ENCODE data around the gene MID2. TPM values are rescaled to one million over a fixed set of nuclear protein-coding genes. Genes with fewer than 3 reads are reported as not detected.
"Not testable (repeated sequence)": the region's sequence is repeated elsewhere in the genome, so short reads cannot be mapped to it uniquely, and the experiment has no call there.

Gene MID2
- total RNA-seq, 1 donor from 2014 or later: 25.5 TPM

DNA sequence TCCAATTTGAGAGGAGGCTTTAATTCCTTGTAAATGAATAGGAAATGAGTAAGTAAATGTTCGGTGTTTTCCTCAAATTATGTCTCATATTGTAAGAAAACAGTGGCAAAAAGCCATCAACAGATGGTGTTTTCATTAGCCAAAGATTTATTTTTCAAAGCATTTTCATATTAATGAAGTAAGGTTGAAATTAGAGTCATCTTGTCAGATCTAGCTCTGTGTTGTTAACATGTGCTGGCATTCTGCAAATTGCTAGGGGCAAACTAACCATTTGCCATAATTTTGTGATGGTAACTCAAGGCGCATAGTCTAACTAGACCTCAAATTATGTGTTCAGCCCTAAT lies 24.7 kb downstream of the MID2 start:
- Histone ChIP-seq H3K9me3 (no peaks in the 10 kb centered on the region), H3K27ac (no peak overlapping the region), H3K4me3 (no peak overlapping the region), H3K27me3 (no peaks in the 10 kb centered on the region), H3K36me3 (no peaks in the 10 kb centered on the region), H3K4me1 (no peaks in the 10 kb centered on the region)
- TF ChIP-seq POLR2AphosphoS5 (IDR thresholded peaks at IDR 0.05; ENCODE audit: insufficient read depth in 1 of 2, low read depth in 1 of 2) (no peak), POLR2A (IDR thresholded peaks at IDR 0.05) (no peak)
- TF ChIP-seq, protein P1, sequence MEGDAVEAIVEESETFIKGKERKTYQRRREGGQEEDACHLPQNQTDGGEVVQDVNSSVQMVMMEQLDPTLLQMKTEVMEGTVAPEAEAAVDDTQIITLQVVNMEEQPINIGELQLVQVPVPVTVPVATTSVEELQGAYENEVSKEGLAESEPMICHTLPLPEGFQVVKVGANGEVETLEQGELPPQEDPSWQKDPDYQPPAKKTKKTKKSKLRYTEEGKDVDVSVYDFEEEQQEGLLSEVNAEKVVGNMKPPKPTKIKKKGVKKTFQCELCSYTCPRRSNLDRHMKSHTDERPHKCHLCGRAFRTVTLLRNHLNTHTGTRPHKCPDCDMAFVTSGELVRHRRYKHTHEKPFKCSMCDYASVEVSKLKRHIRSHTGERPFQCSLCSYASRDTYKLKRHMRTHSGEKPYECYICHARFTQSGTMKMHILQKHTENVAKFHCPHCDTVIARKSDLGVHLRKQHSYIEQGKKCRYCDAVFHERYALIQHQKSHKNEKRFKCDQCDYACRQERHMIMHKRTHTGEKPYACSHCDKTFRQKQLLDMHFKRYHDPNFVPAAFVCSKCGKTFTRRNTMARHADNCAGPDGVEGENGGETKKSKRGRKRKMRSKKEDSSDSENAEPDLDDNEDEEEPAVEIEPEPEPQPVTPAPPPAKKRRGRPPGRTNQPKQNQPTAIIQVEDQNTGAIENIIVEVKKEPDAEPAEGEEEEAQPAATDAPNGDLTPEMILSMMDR (IDR thresholded peaks at IDR 0.05): no peak
- DNase-seq (ENCODE audit: extremely low spot score in 2 of 2): no peak
- intact Hi-C loops (cut with DNase I): no loop called here

DNA sequence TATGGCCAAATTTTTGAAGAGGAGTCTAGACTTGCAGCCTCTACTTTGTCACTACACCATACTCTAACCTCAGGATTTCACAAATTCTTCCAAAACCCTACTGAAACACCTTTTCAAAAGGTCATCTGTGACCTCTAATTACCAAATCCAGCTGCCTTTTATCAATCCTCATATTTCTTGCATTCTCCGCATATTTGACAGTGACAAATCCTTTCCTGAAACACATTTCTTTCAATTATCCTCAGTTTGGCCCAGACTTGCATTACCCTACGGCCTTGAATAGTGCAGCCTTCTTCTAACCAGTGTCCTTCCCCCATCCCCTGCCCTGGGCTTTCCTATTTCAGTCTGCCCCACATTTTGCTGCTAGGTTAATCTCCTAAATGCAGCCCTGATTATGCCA lies 25.5 kb downstream of the MID2 start:
- H3K27ac ChIP-seq: no peak overlapping the region
- intact Hi-C loops (cut with DNase I): no loop called here
- H3K4me1 ChIP-seq: no peaks in the 10 kb centered on the region
- DNase-seq (ENCODE audit: extremely low spot score in 2 of 2): no peak
- TF ChIP-seq, protein P1 (IDR thresholded peaks at IDR 0.05): no peak
- TF ChIP-seq POLR2A (IDR thresholded peaks at IDR 0.05) (no peak), POLR2AphosphoS5 (IDR thresholded peaks at IDR 0.05; ENCODE audit: insufficient read depth in 1 of 2, low read depth in 1 of 2) (no peak)
- no peaks in the 10 kb centered on the region for H3K27me3 ChIP-seq
- no peaks in the 10 kb centered on the region for H3K36me3 ChIP-seq
- H3K4me3 ChIP-seq: no peak overlapping the region
- H3K9me3 ChIP-seq: no peaks in the 10 kb centered on the region

DNA sequence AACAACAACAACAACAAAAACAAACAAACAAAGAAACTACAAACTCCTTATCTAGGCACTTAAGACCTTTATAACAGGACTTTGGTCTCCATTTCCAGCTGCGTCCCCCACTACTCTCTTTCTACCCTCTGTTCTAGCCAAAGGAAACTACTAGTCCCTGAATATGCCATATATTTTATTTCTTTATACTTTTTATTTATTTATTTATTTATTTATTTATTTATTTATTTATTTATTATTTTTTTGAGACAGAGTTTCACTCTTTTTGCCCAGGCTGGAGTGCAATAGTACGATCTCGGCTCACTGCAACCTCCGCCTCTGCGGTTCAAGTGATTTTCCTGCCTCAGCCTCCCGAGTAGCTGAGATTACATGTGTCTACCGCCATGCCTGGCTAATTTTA lies 26.0 kb downstream of the MID2 start:
- H3K36me3 ChIP-seq; H3K4me3 ChIP-seq; DNase-seq (ENCODE audit: extremely low spot score in 2 of 2); H3K9me3 ChIP-seq; H3K27ac ChIP-seq; H3K4me1 ChIP-seq; intact Hi-C loops (cut with DNase I); H3K27me3 ChIP-seq: not testable (repeated sequence)

DNA sequence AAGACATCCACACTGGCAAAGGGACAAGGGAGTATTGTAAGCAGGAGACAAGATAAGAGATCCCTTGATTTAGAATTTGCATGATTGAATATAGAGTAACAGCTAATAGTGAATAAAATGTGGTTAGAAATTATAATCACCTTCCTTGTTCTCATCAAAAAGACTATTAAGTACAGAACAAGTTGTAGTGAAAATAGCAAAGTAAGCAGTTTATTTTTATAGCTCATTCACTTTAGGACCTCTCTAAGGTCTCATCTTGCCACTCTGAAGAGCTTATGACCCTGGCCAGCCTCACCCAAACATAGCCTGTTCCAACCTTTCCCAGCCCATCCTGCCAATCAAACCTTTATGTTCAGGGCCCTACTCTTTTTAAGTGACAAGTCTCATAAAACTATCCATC lies 30.6 kb downstream of the MID2 start:
- TF ChIP-seq POLR2AphosphoS5 (IDR thresholded peaks at IDR 0.05; ENCODE audit: insufficient read depth in 1 of 2, low read depth in 1 of 2) (no peak), POLR2A (IDR thresholded peaks at IDR 0.05) (no peak)
- TF ChIP-seq, protein P1 (IDR thresholded peaks at IDR 0.05): no peak
- no peaks in the 10 kb centered on the region for H3K27me3 ChIP-seq
- no peaks in the 10 kb centered on the region for H3K36me3 ChIP-seq
- no peak overlapping the region for H3K27ac ChIP-seq
- no peak for DNase-seq (ENCODE audit: extremely low spot score in 2 of 2)
- H3K4me3 ChIP-seq: no peak overlapping the region
- intact Hi-C loops (cut with DNase I): no loop called here
- H3K9me3 ChIP-seq: no peaks in the 10 kb centered on the region
- no peaks in the 10 kb centered on the region for H3K4me1 ChIP-seq

DNA sequence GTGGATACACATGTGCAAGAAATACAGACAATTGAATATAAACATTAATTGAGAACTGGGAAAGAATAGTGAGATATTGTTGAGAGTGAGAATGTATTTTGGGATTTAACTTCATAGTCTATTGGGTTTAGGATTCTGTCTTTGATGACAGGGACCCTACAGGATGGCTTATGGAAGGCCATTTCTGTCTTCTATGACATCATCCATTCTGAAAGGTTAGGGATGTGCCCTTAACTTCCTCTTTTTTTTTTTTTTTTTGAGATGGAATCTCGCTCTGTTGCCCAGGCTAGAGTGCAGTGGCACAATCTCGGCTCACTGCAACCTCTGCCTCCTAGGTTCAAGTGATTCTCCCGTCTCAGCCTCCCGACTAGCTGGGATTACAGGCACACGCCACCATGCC lies 31.4 kb downstream of the MID2 start:
- H3K4me3 ChIP-seq; DNase-seq (ENCODE audit: extremely low spot score in 2 of 2); intact Hi-C loops (cut with DNase I); H3K9me3 ChIP-seq; H3K27ac ChIP-seq; H3K36me3 ChIP-seq; H3K27me3 ChIP-seq; H3K4me1 ChIP-seq: not testable (repeated sequence)

DNA sequence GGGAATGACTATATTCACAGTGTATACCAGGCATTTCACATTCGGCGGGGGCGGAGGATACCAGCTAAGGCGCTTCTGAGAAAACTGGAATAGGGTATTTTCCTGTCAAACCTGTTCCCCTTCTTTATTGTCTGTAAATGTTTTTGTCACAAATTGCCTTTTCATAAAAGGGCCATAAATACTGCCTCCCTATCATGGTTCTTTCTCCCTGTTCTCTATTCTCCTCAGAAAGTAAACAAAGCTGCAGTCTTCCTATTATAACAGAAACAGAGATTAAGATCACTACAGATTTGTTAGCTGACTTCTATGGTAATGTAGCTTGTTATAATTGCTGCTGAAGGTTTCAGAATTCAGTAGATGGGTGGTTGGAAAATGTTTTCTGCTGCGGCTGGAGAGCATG lies 32.2 kb downstream of the MID2 start:
- Histone ChIP-seq H3K27ac (no peak overlapping the region), H3K27me3 (no peaks in the 10 kb centered on the region), H3K36me3 (no peaks in the 10 kb centered on the region), H3K9me3 (no peaks in the 10 kb centered on the region), H3K4me3 (no peak overlapping the region), H3K4me1 (no peaks in the 10 kb centered on the region)
- TF ChIP-seq POLR2AphosphoS5 (IDR thresholded peaks at IDR 0.05; ENCODE audit: insufficient read depth in 1 of 2, low read depth in 1 of 2) (no peak), POLR2A (IDR thresholded peaks at IDR 0.05) (no peak)
- TF ChIP-seq, protein P1 (IDR thresholded peaks at IDR 0.05): no peak
- DNase-seq (ENCODE audit: extremely low spot score in 2 of 2): no peak
- intact Hi-C loops (cut with DNase I): no loop called here
